Prostate gland (tissue), 2 donors: ENCODE data around the gene BPIFB6. TPM values are rescaled to one million over a fixed set of nuclear protein-coding genes. Genes with fewer than 3 reads are reported as not detected.

Source experiments
- DNase-seq: peaks from one replicate; pipeline ENCODE4 v3.0.0-alpha.2; 2019; ENCODE audit warnings: low spot score
- H3K27ac ChIP-seq, 2 donors: fragments of 200-600 bp; sonication (generic); 2 replicates each; pipeline ENCODE4 v1.5.1; 2017 to 2019
- H3K27me3 ChIP-seq: fragments of 200-600 bp; sonication (generic); replicated peaks from 2 replicates; pipeline ENCODE4 v1.5.1; 2019; ENCODE audit not compliant: insufficient read depth
- H3K36me3 ChIP-seq, 2 donors: fragments of 200-600 bp; sonication (generic); 1 replicate in 1 of 2; 2 replicates in 1 of 2; pipeline versions ENCODE4 v1.5.1 to v1.8.1; 2017 to 2019
- H3K4me1 ChIP-seq: fragments of 200-600 bp; sonication (generic); replicated peaks from 2 replicates; pipeline ENCODE4 v1.5.1; 2019
- H3K4me3 ChIP-seq, 2 donors: fragments of 200-600 bp; sonication (generic); 2 replicates each; pipeline ENCODE4 v1.5.1; 2017 to 2019
- H3K9me3 ChIP-seq: fragments of 200-600 bp; sonication (generic); 2 replicates; pipeline ENCODE4 v1.5.1; 2017
- CTCF ChIP-seq, 4 experiments: fragments of 200-600 bp in 2 of 4; fragments of 450-650 bp in 2 of 4; sonication (generic) in 2 of 4; IDR thresholded peaks; 1 replicate in 3 of 4; 2 replicates in 1 of 4; pipeline ENCODE4 v1.5.1; 2016 to 2019; ENCODE audit warnings: antibody characterized with exemption in 4 of 4, mild to moderate bottlenecking in 2 of 4, moderate library complexity in 2 of 4
- POLR2A ChIP-seq: fragments of 450-650 bp; IDR thresholded peaks from one replicate; pipeline ENCODE4 v1.6.1; 2016; ENCODE audit warnings: antibody characterized with exemption, mild to moderate bottlenecking
- POLR2AphosphoS5 ChIP-seq: sonication (generic); formaldehyde crosslinking; IDR thresholded peaks from one replicate; pipeline ENCODE4 v1.6.1; 2017; ENCODE audit warnings: antibody characterized with exemption
- WGBS: methylation state at CpG from one replicate; pipeline ENCODE4 v1.1.5; 2018; 5-methylcytosine and 5-hydroxymethylcytosine counted together
- intact Hi-C: fragments of 100-400 bp; cut with DNase I; formaldehyde crosslinking; loops from one replicate; pipeline ENCODE4 v1.14.2; 2022
- total RNA-seq, 2 donors: library from RNA; depleted of rRNA; stranded (reverse); fragments of >200 nt; gene quantifications; one replicate each; pipeline ENCODE4 v1.1.0, GENCODE V29; 2016

The BPIFB6 gene
- total RNA-seq, 2 donors from 2014 or later, result not detected

GRCh38 chr20:33021879-33022278 is 9.6 kb upstream of the BPIFB6 start:
- Histone ChIP-seq H3K27ac (no peak overlapping the region), H3K4me3 (no peak overlapping the region), H3K36me3 (no peaks in the 10 kb centered on the region), H3K27me3 (no peaks in the 10 kb centered on the region), H3K9me3 (no peaks in the 10 kb centered on the region), H3K4me1 (no peaks in the 10 kb centered on the region)
- TF ChIP-seq CTCF (IDR thresholded peaks at IDR 0.05) (no peak), POLR2AphosphoS5 (no peak), POLR2A (no peak)
- 66% methylated on average over 3 of the region's 3 CpGs for WGBS
- intact Hi-C loops, result no loop called here
- no peak for DNase-seq

- 69% methylated on average over 4 of the region's 4 CpGs for WGBS
- TF ChIP-seq POLR2A, result no peak
- TF ChIP-seq CTCF (IDR thresholded peaks at IDR 0.05), result no peak
- TF ChIP-seq POLR2AphosphoS5, result no peak
- H3K4me3 ChIP-seq, result no peak overlapping the region
These were observed 9.2 kb upstream of the BPIFB6 start for GRCh38 chr20:33022289-33022688.

GRCh38 chr20:33022694-33023438 is 8.6 kb upstream of the BPIFB6 start:
- WGBS, result 97% methylated on average over 7 of the region's 7 CpGs
- no peaks in the 10 kb centered on the region for H3K27me3 ChIP-seq
- DNase-seq, result no peak
- no peaks in the 10 kb centered on the region for H3K4me1 ChIP-seq
- no peak overlapping the region for H3K4me3 ChIP-seq
- no peak overlapping the region for H3K27ac ChIP-seq
- intact Hi-C loops, result no loop called here
- no peaks in the 10 kb centered on the region for H3K9me3 ChIP-seq
- no peaks in the 10 kb centered on the region for H3K36me3 ChIP-seq
- TF ChIP-seq CTCF (IDR thresholded peaks at IDR 0.05), result no peak
- no peak for TF ChIP-seq POLR2AphosphoS5
- no peak for TF ChIP-seq POLR2A

More at GRCh38 chr20:33022289-33022688, 9.2 kb upstream of the BPIFB6 start:
- DNase-seq, result no peak
- intact Hi-C loops, result no loop called here
- Histone ChIP-seq H3K27me3 (no peaks in the 10 kb centered on the region), H3K27ac (no peak overlapping the region), H3K9me3 (no peaks in the 10 kb centered on the region), H3K36me3 (no peaks in the 10 kb centered on the region), H3K4me1 (no peaks in the 10 kb centered on the region)

GRCh38 chr20:33023439-33024242 is 7.8 kb upstream of the BPIFB6 start:
- H3K9me3 ChIP-seq, result no peaks in the 10 kb centered on the region
- intact Hi-C loops, result no loop called here
- TF ChIP-seq POLR2A, result no peak
- no peak for TF ChIP-seq CTCF (IDR thresholded peaks at IDR 0.05)
- no peak for TF ChIP-seq POLR2AphosphoS5
- DNase-seq, result no peak
- no peak overlapping the region for H3K4me3 ChIP-seq
- H3K27me3 ChIP-seq, result no peaks in the 10 kb centered on the region
- no peaks in the 10 kb centered on the region for H3K4me1 ChIP-seq
- 67% methylated on average over 6 of the region's 6 CpGs for WGBS
- no peak overlapping the region for H3K27ac ChIP-seq
- no peaks in the 10 kb centered on the region for H3K36me3 ChIP-seq
